HG02763 (cell line): ENCODE data around the gene MPRIP.

Experiments used
- ATAC-seq: cut with Tn5 transposase; IDR thresholded peaks from one replicate; pipeline ENCODE4 v1.9.1; 2021; ENCODE audit warnings: mild to moderate bottlenecking, moderate library complexity; ENCODE audit not compliant: unreplicated experiment

MPRIP gene

GRCh38 chr17:17064322-17064721 lies 22.1 kb downstream of the MPRIP start:
- no peak for ATAC-seq

GRCh38 chr17:17066021-17066420 lies 23.8 kb downstream of the MPRIP start:
- ATAC-seq, result no peak

- ATAC-seq, result no peak
These were observed 25.0 kb downstream of the MPRIP start for GRCh38 chr17:17067257-17067656.

GRCh38 chr17:17069849-17070248 lies 27.6 kb downstream of the MPRIP start:
- no peak for ATAC-seq

- no peak for ATAC-seq
These were observed 28.7 kb downstream of the MPRIP start for GRCh38 chr17:17070931-17071330.

GRCh38 chr17:17071531-17072360 lies 29.5 kb downstream of the MPRIP start:
- ATAC-seq, result no peak

- ATAC-seq, result no peak
These were observed 30.3 kb downstream of the MPRIP start for GRCh38 chr17:17072546-17072945.

GRCh38 chr17:17073030-17073564 lies 30.8 kb downstream of the MPRIP start:
- no peak for ATAC-seq

GRCh38 chr17:17073581-17074403 lies 31.5 kb downstream of the MPRIP start:
- ATAC-seq, result no peak

- no peak for ATAC-seq
These were observed 33.0 kb downstream of the MPRIP start for GRCh38 chr17:17075125-17075781.

GRCh38 chr17:17076066-17076465 lies 33.8 kb downstream of the MPRIP start:
- no peak for ATAC-seq

- no peak for ATAC-seq
These were observed 34.8 kb downstream of the MPRIP start for GRCh38 chr17:17077101-17077500.

- ATAC-seq, result no peak
These were observed 35.8 kb downstream of the MPRIP start for GRCh38 chr17:17077861-17078732.

- no peak for ATAC-seq
These were observed 36.6 kb downstream of the MPRIP start for GRCh38 chr17:17078832-17079231.

- ATAC-seq, result no peak
These were observed 37.1 kb downstream of the MPRIP start for GRCh38 chr17:17079336-17079735.

- ATAC-seq, result no peak
These were observed 37.5 kb downstream of the MPRIP start for GRCh38 chr17:17079761-17080160.

GRCh38 chr17:17080181-17080631 lies 37.9 kb downstream of the MPRIP start:
- no peak for ATAC-seq

GRCh38 chr17:17080781-17081180 lies 38.5 kb downstream of the MPRIP start:
- ATAC-seq, result no peak

- ATAC-seq, result no peak
These were observed 39.2 kb downstream of the MPRIP start for GRCh38 chr17:17081304-17081940.

- ATAC-seq, result no peak
These were observed 40.6 kb downstream of the MPRIP start for GRCh38 chr17:17082878-17083277.
